ENCODE results near the gene PLAAT3. TPM values are rescaled to one million over a fixed set of nuclear protein-coding genes. Genes with fewer than 3 reads are reported as not detected.
"Not testable (repeated sequence)": the region's sequence is repeated elsewhere in the genome, so short reads cannot be mapped to it uniquely, and the experiment has no call there.

PLAAT3 gene
- total and polyA plus RNA-seq, 8 donors: 6.0 to 86.4 (median 9.3) TPM

DNA sequence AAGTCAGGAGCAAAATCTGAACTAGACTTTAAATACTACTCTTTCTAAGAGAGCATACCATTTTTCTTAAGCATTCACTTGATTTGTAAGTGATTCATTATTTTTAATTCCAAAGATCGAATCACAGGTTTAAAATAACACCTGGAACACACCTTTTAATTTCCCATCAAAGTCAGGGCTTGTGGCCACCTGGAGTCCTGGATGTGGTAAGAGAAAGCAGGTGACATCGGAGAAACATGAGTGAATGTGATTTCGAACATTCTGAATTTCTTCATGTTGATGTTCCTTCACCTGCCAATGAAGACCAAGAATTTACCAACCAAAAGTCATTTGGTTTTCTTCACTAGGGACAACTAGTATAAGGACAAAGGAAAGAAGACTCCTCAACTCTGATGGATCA is 29.0 kb upstream of the PLAAT3 start:
- Histone ChIP-seq H3K4me1 (no peaks in the 10 kb centered on the region), H3K36me3 (peaks cover 9 to 86% of the 10 kb centered on the region in 2 donors), H3K9me3 (no peaks in the 10 kb centered on the region), H3K27me3 (no peaks in the 10 kb centered on the region), H3K27ac (no peak overlapping the region), H3K4me3 (no peak overlapping the region)
- no peak for DNase-seq
- intact Hi-C loops (cut with DNase I): loop anchor here in 1 of 2 donors (10.0 kb wide), 1 partner anchor 92 kb away; no protein-coding TSS in a partner anchor
- TF ChIP-seq, protein P1, sequence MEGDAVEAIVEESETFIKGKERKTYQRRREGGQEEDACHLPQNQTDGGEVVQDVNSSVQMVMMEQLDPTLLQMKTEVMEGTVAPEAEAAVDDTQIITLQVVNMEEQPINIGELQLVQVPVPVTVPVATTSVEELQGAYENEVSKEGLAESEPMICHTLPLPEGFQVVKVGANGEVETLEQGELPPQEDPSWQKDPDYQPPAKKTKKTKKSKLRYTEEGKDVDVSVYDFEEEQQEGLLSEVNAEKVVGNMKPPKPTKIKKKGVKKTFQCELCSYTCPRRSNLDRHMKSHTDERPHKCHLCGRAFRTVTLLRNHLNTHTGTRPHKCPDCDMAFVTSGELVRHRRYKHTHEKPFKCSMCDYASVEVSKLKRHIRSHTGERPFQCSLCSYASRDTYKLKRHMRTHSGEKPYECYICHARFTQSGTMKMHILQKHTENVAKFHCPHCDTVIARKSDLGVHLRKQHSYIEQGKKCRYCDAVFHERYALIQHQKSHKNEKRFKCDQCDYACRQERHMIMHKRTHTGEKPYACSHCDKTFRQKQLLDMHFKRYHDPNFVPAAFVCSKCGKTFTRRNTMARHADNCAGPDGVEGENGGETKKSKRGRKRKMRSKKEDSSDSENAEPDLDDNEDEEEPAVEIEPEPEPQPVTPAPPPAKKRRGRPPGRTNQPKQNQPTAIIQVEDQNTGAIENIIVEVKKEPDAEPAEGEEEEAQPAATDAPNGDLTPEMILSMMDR (IDR thresholded peaks at IDR 0.05): no peak
- no peak for ATAC-seq

- ATAC-seq (peak; percentile 50), DNase-seq (no peak)
- H3K27ac ChIP-seq: no peak overlapping the region
- peaks cover 9 to 85% of the 10 kb centered on the region in 2 donors for H3K36me3 ChIP-seq
- TF ChIP-seq, protein P1 (IDR thresholded peaks at IDR 0.05): no peak
- intact Hi-C loops (cut with DNase I): loop anchor here in 1 of 2 donors (10.0 kb wide), 1 partner anchor 93 kb away; no protein-coding TSS in a partner anchor
- no peak overlapping the region for H3K4me3 ChIP-seq
- H3K27me3 ChIP-seq: no peaks in the 10 kb centered on the region
- no peaks in the 10 kb centered on the region for H3K4me1 ChIP-seq
- no peaks in the 10 kb centered on the region for H3K9me3 ChIP-seq
Measured at GRCh38 chr11:63641727-63642126, 27.5 kb upstream of the PLAAT3 start.

DNA sequence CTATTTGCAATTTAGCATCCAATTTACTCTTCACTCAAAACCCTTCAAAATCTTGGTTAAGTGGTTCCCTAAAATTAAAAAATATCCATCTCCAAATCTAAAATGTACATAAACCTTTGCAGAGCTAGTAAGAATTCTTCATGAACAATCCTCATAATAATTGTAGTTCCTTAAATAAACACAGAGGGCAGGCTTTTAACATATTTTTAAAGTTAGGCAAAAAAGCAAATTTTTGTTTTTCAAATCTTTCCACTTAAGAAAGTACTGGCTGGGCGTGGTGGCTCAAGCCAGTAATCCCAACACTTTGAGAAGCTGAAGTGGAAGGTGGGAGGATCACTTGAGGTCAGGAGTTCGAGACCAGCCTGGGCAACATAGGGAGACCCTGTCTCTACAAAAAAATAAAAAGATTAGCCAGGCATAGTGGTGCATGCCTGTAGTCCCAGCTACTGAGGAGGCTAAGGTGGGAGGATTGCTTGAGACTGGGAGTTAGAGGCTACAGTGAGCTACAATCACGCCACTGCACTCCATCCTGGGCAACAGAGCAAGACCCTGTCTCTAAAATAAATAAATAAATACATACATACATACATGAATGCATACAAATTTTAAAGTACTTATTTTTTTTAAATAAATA is 25.1 kb upstream of the PLAAT3 start:
- Histone ChIP-seq H3K4me1 (no peaks in the 10 kb centered on the region), H3K27me3 (no peaks in the 10 kb centered on the region), H3K27ac (no peak overlapping the region), H3K4me3 (no peak overlapping the region), H3K36me3 (peaks cover 13 to 81% of the 10 kb centered on the region in 2 donors), H3K9me3 (no peaks in the 10 kb centered on the region)
- intact Hi-C loops (cut with DNase I): loop anchor here in 1 of 2 donors (5.0 kb wide), 1 partner anchor 162 kb away; no protein-coding TSS in a partner anchor
- TF ChIP-seq, protein P1 (IDR thresholded peaks at IDR 0.05): peak; percentile 26 to 31
- DNase-seq: no peak
- peak; percentile 36 for ATAC-seq

GRCh38 chr11:63638436-63638835 is 24.2 kb upstream of the PLAAT3 start:
- not testable (repeated sequence) for H3K27ac ChIP-seq, H3K9me3 ChIP-seq, H3K4me1 ChIP-seq, H3K4me3 ChIP-seq, H3K27me3 ChIP-seq, DNase-seq, ATAC-seq
- H3K36me3 ChIP-seq: peaks cover 13 to 79% of the 10 kb centered on the region in 2 donors
- intact Hi-C loops (cut with DNase I): loop anchor here in 1 of 2 donors (5.0 kb wide), 1 partner anchor 161 kb away; no protein-coding TSS in a partner anchor

DNA sequence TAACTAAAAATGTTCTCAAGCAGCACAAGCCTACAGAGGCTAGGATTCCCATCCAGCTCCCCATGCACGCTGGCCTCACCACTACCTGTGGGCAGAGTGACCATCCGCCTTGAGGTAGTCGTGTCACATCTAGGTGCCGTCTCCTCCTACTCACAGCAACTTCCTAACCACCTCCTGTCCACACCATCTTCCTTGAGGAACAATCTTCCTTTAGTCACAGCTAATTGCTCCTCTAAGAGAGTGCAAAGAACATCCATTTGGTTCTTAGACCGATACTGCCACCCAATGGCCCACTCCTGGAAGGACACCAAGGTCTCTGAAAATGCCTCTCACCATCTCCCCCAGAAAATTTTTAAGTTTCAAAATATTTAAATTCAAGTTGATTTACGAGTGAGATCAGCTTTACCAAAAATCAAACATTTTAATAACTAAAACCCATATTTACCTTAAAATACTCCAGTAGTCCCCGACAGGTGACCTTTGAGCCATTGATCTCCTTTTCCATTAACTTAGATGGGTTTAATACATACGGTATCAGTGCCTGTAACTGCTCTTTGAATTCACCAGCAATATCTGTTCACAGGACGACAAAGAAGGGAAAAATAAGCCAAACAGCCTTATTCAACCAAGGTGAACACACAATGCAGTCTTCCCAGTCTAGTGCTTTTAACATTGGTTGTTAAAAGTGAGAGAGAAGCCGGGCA is 21.7 kb upstream of the PLAAT3 start:
- Histone ChIP-seq H3K9me3 (no peaks in the 10 kb centered on the region), H3K27ac (no peak overlapping the region), H3K36me3 (peaks cover 5 to 79% of the 10 kb centered on the region in 2 donors), H3K4me1 (peaks cover 0 to 21% of the 10 kb centered on the region in 2 donors), H3K27me3 (no peaks in the 10 kb centered on the region), H3K4me3 (no peak overlapping the region)
- ATAC-seq (peak; percentile 89), DNase-seq (peak in 2 of 4 donors; percentile 46 to 62)
- TF ChIP-seq, protein P1 (IDR thresholded peaks at IDR 0.05): peak; percentile 74 to 79
- intact Hi-C loops (cut with DNase I): loop anchor here in 1 of 2 donors (5.0 kb wide), 1 partner anchor 159 kb away; no protein-coding TSS in a partner anchor
